PC-9 (cell line): ENCODE measurements around the gene METAP1.

Source experiments
- EZH2 ChIP-seq: fragments of 200-600 bp; sonication (generic); IDR thresholded peaks from 2 replicates; pipeline ENCODE4 v1.8.0; 2017; ENCODE audit warnings: antibody characterized with exemption, low read depth
- TF ChIP-seq, protein P1 (sequence below): fragments of 200-600 bp; sonication (generic); conservative IDR thresholded peaks from 2 replicates; pipeline ENCODE4 v1.6.1; 2017; ENCODE audit warnings: mixed run types, antibody characterized with exemption, mild to moderate bottlenecking, moderate library complexity

DNA sequence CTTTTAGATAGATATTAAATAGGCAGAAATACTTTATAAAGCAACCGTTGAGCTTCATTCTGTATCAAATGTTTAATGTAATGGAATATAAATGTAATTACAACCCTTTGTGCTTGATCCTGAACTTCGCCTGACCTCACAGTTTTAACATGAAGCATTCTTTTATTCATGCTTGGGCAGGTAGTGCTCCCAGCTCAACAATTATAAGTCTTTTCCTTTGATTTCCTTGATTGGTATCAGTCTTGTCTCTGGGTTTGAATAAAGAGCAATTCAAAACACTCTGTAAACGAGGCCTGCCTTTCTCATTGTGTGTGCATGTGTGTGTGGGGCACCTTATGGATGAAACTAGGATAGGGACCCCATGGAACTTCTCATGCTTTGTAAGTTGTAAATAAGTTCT, 6.8 kb downstream of the METAP1 start:
- no peak for TF ChIP-seq EZH2
- TF ChIP-seq, protein P1, sequence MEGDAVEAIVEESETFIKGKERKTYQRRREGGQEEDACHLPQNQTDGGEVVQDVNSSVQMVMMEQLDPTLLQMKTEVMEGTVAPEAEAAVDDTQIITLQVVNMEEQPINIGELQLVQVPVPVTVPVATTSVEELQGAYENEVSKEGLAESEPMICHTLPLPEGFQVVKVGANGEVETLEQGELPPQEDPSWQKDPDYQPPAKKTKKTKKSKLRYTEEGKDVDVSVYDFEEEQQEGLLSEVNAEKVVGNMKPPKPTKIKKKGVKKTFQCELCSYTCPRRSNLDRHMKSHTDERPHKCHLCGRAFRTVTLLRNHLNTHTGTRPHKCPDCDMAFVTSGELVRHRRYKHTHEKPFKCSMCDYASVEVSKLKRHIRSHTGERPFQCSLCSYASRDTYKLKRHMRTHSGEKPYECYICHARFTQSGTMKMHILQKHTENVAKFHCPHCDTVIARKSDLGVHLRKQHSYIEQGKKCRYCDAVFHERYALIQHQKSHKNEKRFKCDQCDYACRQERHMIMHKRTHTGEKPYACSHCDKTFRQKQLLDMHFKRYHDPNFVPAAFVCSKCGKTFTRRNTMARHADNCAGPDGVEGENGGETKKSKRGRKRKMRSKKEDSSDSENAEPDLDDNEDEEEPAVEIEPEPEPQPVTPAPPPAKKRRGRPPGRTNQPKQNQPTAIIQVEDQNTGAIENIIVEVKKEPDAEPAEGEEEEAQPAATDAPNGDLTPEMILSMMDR, result no peak
